A549 treated with CpdA at 1 μM for 4 hours (cell line): ENCODE measurements around the gene RAB3A. TPM values are rescaled to one million over a fixed set of nuclear protein-coding genes. Genes with fewer than 3 reads are reported as not detected.

ENCODE experiments used
- total RNA-seq: library from RNA; stranded (reverse); fragments of 200-300 nt; extraction: Qiagen RNA extraction; gene quantifications from 5 replicates; pipeline ENCODE4 v1.2.3, GENCODE V29; 2022; ENCODE audit warnings: low read depth

RAB3A gene
- 0.63 to 1.1 TPM (median 0.78 TPM) in 5 replicates for total RNA-seq

GRCh38 chr19:18203863-18204393 is at the start of gene RAB3A:
Gene RAB3A, minus strand, starts transcription at chr19:18204042. Its CDS starts 1,302 bp downstream, at chr19:18202740.

GRCh38 chr19:18225702-18226468 is 22.0 kb upstream of the RAB3A start, which contains the start of gene PDE4C:
Gene PDE4C, minus strand, starts transcription at chr19:18226438. Its CDS starts 23 bp downstream, at chr19:18226415.

GRCh38 chr19:18192673-18193387 is 11.0 kb downstream of the RAB3A start, which contains the start of gene MPV17L2:
Gene MPV17L2, plus strand, starts transcription at chr19:18193218. Its CDS starts 64 bp downstream, at chr19:18193282.

GRCh38 chr19:18173572-18174288 is 30.1 kb downstream of the RAB3A start, which contains the start of gene IFI30:
Gene IFI30, plus strand, starts transcription at chr19:18173813. Its CDS starts 29 bp downstream, at chr19:18173842.

GRCh38 chr19:18152817-18153555 is 50.9 kb downstream of the RAB3A start, which contains the start of gene PIK3R2:
Gene PIK3R2, plus strand, starts transcription at chr19:18153163. Its CDS starts 2,717 bp downstream, at chr19:18155880.

Other genes with a start within 250 kb of the RAB3A start
- gene KCNN1, start 236.9 kb downstream of the RAB3A start, total RNA-seq: 0.37 to 1.4 TPM (median 0.59 TPM) in 5 replicates
- gene ARRDC2, start 195.9 kb downstream of the RAB3A start, total RNA-seq: 19.4 to 29.6 TPM (median 27.1 TPM) in 5 replicates
- not detected in 5 replicates for gene IL12RB1, start 117.1 kb downstream of the RAB3A start, total RNA-seq
- gene MAST3, start 106.3 kb downstream of the RAB3A start, total RNA-seq: 1.7 to 2.6 TPM (median 1.9 TPM) in 5 replicates
- gene PIK3R2, start 50.9 kb downstream of the RAB3A start, total RNA-seq: 1.7 to 11.5 TPM (median 8.6 TPM) in 5 replicates
- gene IFI30, start 30.2 kb downstream of the RAB3A start, total RNA-seq: 12.2 to 20.9 TPM (median 15.6 TPM) in 5 replicates
- gene MPV17L2, start 10.8 kb downstream of the RAB3A start, total RNA-seq: 8.2 to 13.6 TPM (median 13.0 TPM) in 5 replicates
- 0.08 to 0.22 TPM (median 0.16 TPM) in 4 of 5 replicates, not detected in the other for gene PDE4C, start 22.4 kb upstream of the RAB3A start, total RNA-seq
- gene IQCN, start 70.4 kb upstream of the RAB3A start, total RNA-seq: 0.31 to 0.59 TPM (median 0.39 TPM) in 5 replicates
- gene JUND, start 77.6 kb upstream of the RAB3A start, total RNA-seq: 27.0 to 68.8 TPM (median 60.8 TPM) in 5 replicates
- gene LSM4, start 119.0 kb upstream of the RAB3A start, total RNA-seq: 212 to 240 TPM (median 230 TPM) in 5 replicates
- 2.2 to 3.7 TPM (median 3.6 TPM) in 5 replicates for gene PGPEP1, start 136.6 kb upstream of the RAB3A start, total RNA-seq
- 32.5 to 82.2 TPM (median 56.6 TPM) in 5 replicates for gene GDF15, start 182.1 kb upstream of the RAB3A start, total RNA-seq
- gene LRRC25, start 193.6 kb upstream of the RAB3A start, total RNA-seq: 0.05 TPM in 2 of 5 replicates, not detected in the others
- gene SSBP4, start 215.4 kb upstream of the RAB3A start, total RNA-seq: 35.0 to 58.4 TPM (median 53.9 TPM) in 5 replicates
- gene ISYNA1, start 234.1 kb upstream of the RAB3A start, total RNA-seq: 31.8 to 43.0 TPM (median 41.5 TPM) in 5 replicates